A549 (cell line): ENCODE measurements around the gene MAP7D2. TPM values are rescaled to one million over a fixed set of nuclear protein-coding genes. Genes with fewer than 3 reads are reported as not detected.

Experiments used
- ATAC-seq, 2 experiments: fragments of 200-7000 bp in 1 of 2; fragments of >200 bp in 1 of 2; cut with Nextera tagmentation in 1 of 2; cut with Tn5 transposase in 1 of 2; 3 replicates each; pipeline versions ENCODE4 v1.8.0 to v1.9.1; 2018 to 2020; ENCODE audit warnings: mild to moderate bottlenecking in 1 of 2, moderate library complexity in 1 of 2
- CTCF ChIA-PET: fragments of 300-600 bp; sonication (Branson Sonifier 250); formaldehyde crosslinking; extraction: SDS; loops from one replicate; lab custom pipeline; 2021; ENCODE audit warnings: antibody characterized with exemption, inconsistent platforms; lab: Yijun Ruan, JAX
- POLR2A ChIA-PET: fragments of 350-600 bp; formaldehyde crosslinking; extraction: SDS; loops from one replicate; lab custom pipeline; 2021; ENCODE audit warnings: antibody characterized with exemption, inconsistent platforms; lab: Yijun Ruan, JAX
- DNase-seq, 2 experiments: peaks; one replicate each; pipeline versions ENCODE4 v3.0.0 to v3.0.0-alpha.2; 2011 to 2016; ENCODE audit warnings: low read depth in 1 of 2, low spot score in 1 of 2
- FAIRE-seq: peaks from 2 replicates; lab custom pipeline; 2011; peaks lifted over from hg19 to GRCh38; lab: Jason Lieb, UNC
- H3K27ac ChIP-seq, 2 experiments: fragments of >200 bp; sonication (Bioruptor Twin); formaldehyde crosslinking; 3 replicates each; pipeline ENCODE4 v1.5.1; 2016 to 2017
- H3K4me1 ChIP-seq: fragments of >200 bp; sonication (Bioruptor Twin); formaldehyde crosslinking; 3 replicates; pipeline ENCODE4 v1.6.1; 2016
- H3K4me2 ChIP-seq: fragments of >200 bp; sonication (Bioruptor Twin); formaldehyde crosslinking; 3 replicates; pipeline ENCODE4 v1.6.1; 2016
- H3K4me3 ChIP-seq: fragments of >200 bp; sonication (Bioruptor Twin); formaldehyde crosslinking; 3 replicates; pipeline ENCODE4 v1.5.1; 2016
- H3K9me3 ChIP-seq: fragments of >200 bp; sonication (Bioruptor Twin); formaldehyde crosslinking; 3 replicates; pipeline ENCODE4 v1.6.1; 2016
- BCL3 ChIP-seq: fragments of >200 bp; sonication (Bioruptor Twin); formaldehyde crosslinking; IDR thresholded peaks from 3 replicates; pipeline ENCODE4 v1.6.1; 2016
- BHLHE40 ChIP-seq: IDR thresholded peaks from 2 replicates; pipeline ENCODE4 v1.6.1; 2012; ENCODE audit warnings: low read depth, low read length, inconsistent platforms
- CBX2 ChIP-seq: fragments of 200-600 bp; sonication (generic); IDR thresholded peaks from 2 replicates; pipeline ENCODE4 v1.6.1; 2016; ENCODE audit warnings: low read depth, mild to moderate bottlenecking, borderline replicate concordance
- CHD2 ChIP-seq: fragments of 150-350 bp; IDR thresholded peaks from 2 replicates; pipeline ENCODE4 v1.6.1; 2014; ENCODE audit warnings: low read length; ENCODE audit not compliant: partially characterized antibody
- EHMT2 ChIP-seq: fragments of 200-600 bp; sonication (generic); IDR thresholded peaks from 2 replicates; pipeline ENCODE4 v1.6.1; 2016; ENCODE audit warnings: antibody characterized with exemption, low read depth, mild to moderate bottlenecking, moderate library complexity
- EP300 ChIP-seq, 2 experiments: fragments of >200 bp; sonication (Bioruptor Twin); formaldehyde crosslinking; IDR thresholded peaks; 2 replicates in 1 of 2; 3 replicates in 1 of 2; pipeline ENCODE4 v1.6.1; 2016 to 2017
- FOXS1 ChIP-seq: fragments of 250-450 bp; sonication (Bioruptor Pico); IDR thresholded peaks from 2 replicates; pipeline ENCODE4 v1.5.0; 2020; ENCODE audit warnings: mild to moderate bottlenecking, moderate library complexity
- HOXA7 ChIP-seq: fragments of 250-450 bp; sonication (Bioruptor Pico); IDR thresholded peaks from 2 replicates; pipeline ENCODE4 v1.5.0; 2020; ENCODE audit warnings: mild to moderate bottlenecking, moderate library complexity
- KDM1A ChIP-seq: fragments of 200-600 bp; sonication (generic); IDR thresholded peaks from 2 replicates; pipeline ENCODE4 v1.6.1; 2016; ENCODE audit warnings: low read depth, mild to moderate bottlenecking
- MAZ ChIP-seq: fragments of 150-350 bp; IDR thresholded peaks from 2 replicates; pipeline ENCODE4 v1.6.1; 2014; ENCODE audit warnings: antibody characterized with exemption, low read depth, low read length, borderline replicate concordance
- MYC ChIP-seq: IDR thresholded peaks from 2 replicates; pipeline ENCODE4 v1.6.1; 2012; ENCODE audit warnings: mild to moderate bottlenecking, inconsistent platforms, low read length, improper control_type of control experiment, borderline replicate concordance
- PBX3 ChIP-seq: IDR thresholded peaks from 2 replicates; pipeline ENCODE4 v1.6.1; 2012
- PHF8 ChIP-seq: fragments of 200-600 bp; sonication (generic); IDR thresholded peaks from 2 replicates; pipeline ENCODE4 v1.6.1; 2016; ENCODE audit warnings: low read depth, mild to moderate bottlenecking, antibody characterized with exemption, moderate library complexity, borderline replicate concordance
- RCOR1 ChIP-seq: fragments of 150-350 bp; IDR thresholded peaks from 2 replicates; pipeline ENCODE4 v1.6.1; 2014; ENCODE audit warnings: antibody characterized with exemption, low read length, low read depth
- REST ChIP-seq: fragments of 200-600 bp; sonication (generic); IDR thresholded peaks from 2 replicates; pipeline ENCODE4 v1.6.1; 2016; ENCODE audit warnings: antibody characterized with exemption, mild to moderate bottlenecking, moderate library complexity
- USF2 ChIP-seq: fragments of 450-650 bp; IDR thresholded peaks from 2 replicates; pipeline ENCODE4 v1.6.1; 2014; ENCODE audit warnings: antibody characterized with exemption
- ZNF302 ChIP-seq: fragments of 250-450 bp; sonication (Bioruptor Pico); IDR thresholded peaks from 2 replicates; pipeline ENCODE4 v1.9.0; 2021; ENCODE audit warnings: inconsistent platforms, mild to moderate bottlenecking, moderate library complexity
- WGBS: methylation state at CpG from one replicate; pipeline ENCODE4 v1.1.6; 2017; ENCODE audit errors: missing lambda C conversion rate; 5-methylcytosine and 5-hydroxymethylcytosine counted together
- polyA plus RNA-seq, 4 experiments: library from polyadenylated mRNA; depleted of rRNA in 3 of 4; stranded (reverse); fragments of >200 nt; fragmentation: RNase III in 1 of 4; extraction: RNeasy Plus Mini Kit Qiagen cat#74134 plus additional on column Dnase treatment in 1 of 4; gene quantifications; 2 replicates in 3 of 4; 3 replicates in 1 of 4; pipeline ENCODE4 v1.2.3, GENCODE V29; 2011 to 2017

The MAP7D2 gene
- polyA plus RNA-seq, 2 of the 4 experiments (the other 2 are of a cell fraction), result 9.4 to 11.6 TPM

GRCh38 chrX:20063153-20063552, 53.6 kb downstream of the MAP7D2 start (continued):
- TF ChIP-seq REST (no peak), MAZ (no peak), FOXS1 (no peak)
- TF ChIP-seq, all 56 proteins: peak for 0

- ATAC-seq, result peak in 1 of 2 experiments; percentile 64; a peak in 3 of 6 replicates
- POLR2A ChIA-PET, result no interaction called here
Observed at GRCh38 chrX:20061855-20062254, 54.9 kb downstream of the MAP7D2 start.

More at GRCh38 chrX:20061855-20062254, 54.9 kb downstream of the MAP7D2 start:
- peaks cover 30% of the 10 kb centered on the region for H3K4me1 ChIP-seq
- FAIRE-seq, result no peak
- peak overlapping the region in 1 of 2 experiments; percentile 70; a peak in 3 of 6 replicates for H3K27ac ChIP-seq
- 6% methylated on average over 1 of the region's 1 CpG for WGBS
- no peak for DNase-seq
- H3K9me3 ChIP-seq, result no peaks in the 10 kb centered on the region
- H3K4me2 ChIP-seq, result peak overlapping the region; percentile 38; the same call in 2 of the 3 replicates
- H3K4me3 ChIP-seq, result no peak overlapping the region
- CTCF ChIA-PET, result interaction anchor here (0.8 to 2.1 kb wide), 3 partner anchors 98 to 157 kb away, joined by 3 to 10 read pairs (median 4); no protein-coding TSS in a partner anchor
- TF ChIP-seq FOXS1 (no peak), MYC (no peak), HOXA7 (CRISPR knock-in tag) (no peak), PBX3 (no peak), CBX2 (no peak), REST (no peak), ZNF302 (CRISPR knock-in tag) (no peak), EP300 (IDR thresholded peaks at IDR 0.05) (no peak), CHD2 (no peak), USF2 (no peak), PHF8 (no peak), RCOR1 (no peak), BHLHE40 (no peak), EHMT2 (no peak), BCL3 (no peak), KDM1A (no peak)
